Measurements from ENCODE around the gene MEIOSIN. TPM values are rescaled to one million over a fixed set of nuclear protein-coding genes. Genes with fewer than 3 reads are reported as not detected.

Gene MEIOSIN
- total and polyA plus RNA-seq, 4 experiments from 2014 or later: not detected

GRCh38 chr19:45772912-45773311 lies 39.7 kb downstream of the MEIOSIN start:
- POLR2A ChIA-PET (ENCODE audit: partially characterized antibody): interaction anchor here (0.8 to 6.9 kb wide), 4 partner anchors 15 to 41 kb away, joined by 3 to 84 read pairs (median 6); partner anchors contain the start of gene DMWD
- Mint-ChIP-seq H3K36me3 (peaks cover 0 to 4% of the 10 kb centered on the region in 2 donors), H3K27ac (no peak overlapping the region), H3K27me3 (peaks cover 1 to 6% of the 10 kb centered on the region in 2 donors), H3K4me1 (peaks cover 1 to 30% (median 5%) of the 10 kb centered on the region in 4 donors), H3K9me3 (peaks cover 0 to 3% (median 0%) of the 10 kb centered on the region in 8 donors), H3K4me3 (no peak overlapping the region)
- no peak overlapping the region for H3K27ac ChIP-seq (ENCODE audit: low read depth, low read length)
- intact Hi-C loops (cut with micrococcal nuclease): loop anchor here (5.0 kb wide), 1 partner anchor 244 kb away; no protein-coding TSS in a partner anchor
- CTCF ChIA-PET (ENCODE audit: partially characterized antibody): interaction anchor here (1.0 to 2.5 kb wide), 4 partner anchors 19 to 86 kb away, joined by 3 to 30 read pairs (median 4); no protein-coding TSS in a partner anchor
- no peak for DNase-seq
- peaks cover 19% of the 10 kb centered on the region for H3K4me1 ChIP-seq (ENCODE audit: insufficient read depth, low read length)
- no peaks in the 10 kb centered on the region for H3K9me3 ChIP-seq (ENCODE audit: control insufficient read depth in 1 of 2, low read length in 2 of 2)
- no peak overlapping the region for H3K4me3 ChIP-seq (ENCODE audit: low read length in 2 of 2)
- no peaks in the 10 kb centered on the region for H3K27me3 ChIP-seq (ENCODE audit: insufficient read depth, low read length)
- no peaks in the 10 kb centered on the region for H3K36me3 ChIP-seq (ENCODE audit: insufficient read depth, low read length)

GRCh38 chr19:45773384-45773783 lies 40.1 kb downstream of the MEIOSIN start:
- intact Hi-C loops (cut with micrococcal nuclease): loop anchor here (5.0 kb wide), 1 partner anchor 244 kb away; no protein-coding TSS in a partner anchor
- Mint-ChIP-seq H3K4me1 (peaks cover 1 to 31% (median 5%) of the 10 kb centered on the region in 4 donors), H3K4me3 (no peak overlapping the region), H3K27me3 (peaks cover 1 to 6% of the 10 kb centered on the region in 2 donors), H3K9me3 (peaks cover 0 to 3% (median 0%) of the 10 kb centered on the region in 8 donors), H3K27ac (peak overlapping the region in 1 of 7 donors; percentile 29), H3K36me3 (peaks cover 0 to 4% of the 10 kb centered on the region in 2 donors)
- H3K4me3 ChIP-seq (ENCODE audit: low read length in 2 of 2): no peak overlapping the region
- no peak overlapping the region for H3K27ac ChIP-seq (ENCODE audit: low read depth, low read length)
- no peaks in the 10 kb centered on the region for H3K36me3 ChIP-seq (ENCODE audit: insufficient read depth, low read length)
- DNase-seq: no peak
- H3K4me1 ChIP-seq (ENCODE audit: insufficient read depth, low read length): peaks cover 17% of the 10 kb centered on the region
- ChIA-PET POLR2A (ENCODE audit: partially characterized antibody) (interaction anchor here (0.8 to 6.9 kb wide), 4 partner anchors 14 to 41 kb away, joined by 3 to 84 read pairs (median 6); partner anchors contain the start of gene DMWD), CTCF (ENCODE audit: partially characterized antibody) (interaction anchor here (1.0 to 2.5 kb wide), 3 partner anchors 26 to 86 kb away, joined by 3 to 30 read pairs (median 4); no protein-coding TSS in a partner anchor)
- no peaks in the 10 kb centered on the region for H3K27me3 ChIP-seq (ENCODE audit: insufficient read depth, low read length)
- no peaks in the 10 kb centered on the region for H3K9me3 ChIP-seq (ENCODE audit: control insufficient read depth in 1 of 2, low read length in 2 of 2)

- Mint-ChIP-seq H3K27me3 (peaks cover 2 to 15% of the 10 kb centered on the region in 2 donors), H3K36me3 (peaks cover 7 to 9% of the 10 kb centered on the region in 2 donors), H3K4me3 (no peak overlapping the region), H3K27ac (no peak overlapping the region), H3K4me1 (peaks cover 9 to 35% (median 14%) of the 10 kb centered on the region in 4 donors), H3K9me3 (peaks cover 0 to 3% (median 0%) of the 10 kb centered on the region in 8 donors)
- DNase-seq: no peak
- no peak overlapping the region for H3K27ac ChIP-seq (ENCODE audit: low read depth, low read length)
- intact Hi-C loops (cut with micrococcal nuclease): loop anchor here (5.0 kb wide), 1 partner anchor 243 kb away; no protein-coding TSS in a partner anchor
- ChIA-PET CTCF (ENCODE audit: partially characterized antibody) (no interaction called here), POLR2A (ENCODE audit: partially characterized antibody) (no interaction called here)
- peaks cover 26% of the 10 kb centered on the region for H3K4me1 ChIP-seq (ENCODE audit: insufficient read depth, low read length)
- H3K27me3 ChIP-seq (ENCODE audit: insufficient read depth, low read length): peaks cover 6% of the 10 kb centered on the region
- no peaks in the 10 kb centered on the region for H3K9me3 ChIP-seq (ENCODE audit: control insufficient read depth in 1 of 2, low read length in 2 of 2)
- no peaks in the 10 kb centered on the region for H3K36me3 ChIP-seq (ENCODE audit: insufficient read depth, low read length)
- no peak overlapping the region for H3K4me3 ChIP-seq (ENCODE audit: low read length in 2 of 2)
Observed at GRCh38 chr19:45774765-45775164, 41.5 kb downstream of the MEIOSIN start.

- no peak overlapping the region for H3K4me3 ChIP-seq (ENCODE audit: low read length in 2 of 2)
- Mint-ChIP-seq H3K4me3 (no peak overlapping the region), H3K27me3 (peaks cover 4 to 14% of the 10 kb centered on the region in 2 donors), H3K27ac (no peak overlapping the region), H3K9me3 (no peaks in the 10 kb centered on the region), H3K4me1 (peaks cover 12 to 26% (median 18%) of the 10 kb centered on the region in 4 donors), H3K36me3 (peaks cover 7% of the 10 kb centered on the region in 2 donors)
- peaks cover 13% of the 10 kb centered on the region for H3K27me3 ChIP-seq (ENCODE audit: insufficient read depth, low read length)
- H3K27ac ChIP-seq (ENCODE audit: low read depth, low read length): no peak overlapping the region
- DNase-seq: no peak
- ChIA-PET CTCF (ENCODE audit: partially characterized antibody) (interaction anchor here (1.1 kb wide), 1 partner anchor 22 kb away, joined by 4 read pairs; no protein-coding TSS in a partner anchor), POLR2A (ENCODE audit: partially characterized antibody) (no interaction called here)
- H3K4me1 ChIP-seq (ENCODE audit: insufficient read depth, low read length): peaks cover 20% of the 10 kb centered on the region
- H3K36me3 ChIP-seq (ENCODE audit: insufficient read depth, low read length): no peaks in the 10 kb centered on the region
- no peaks in the 10 kb centered on the region for H3K9me3 ChIP-seq (ENCODE audit: control insufficient read depth in 1 of 2, low read length in 2 of 2)
- intact Hi-C loops (cut with micrococcal nuclease): no loop called here
Observed at GRCh38 chr19:45777395-45777961, 44.2 kb downstream of the MEIOSIN start.

GRCh38 chr19:45778010-45778661 lies 44.9 kb downstream of the MEIOSIN start:
- peaks cover 13% of the 10 kb centered on the region for H3K27me3 ChIP-seq (ENCODE audit: insufficient read depth, low read length)
- peaks cover 12 to 26% (median 18%) of the 10 kb centered on the region in 4 donors for H3K4me1 Mint-ChIP-seq
- no peak overlapping the region for H3K27ac ChIP-seq (ENCODE audit: low read depth, low read length)
- H3K27ac Mint-ChIP-seq: no peak overlapping the region
- POLR2A ChIA-PET (ENCODE audit: partially characterized antibody): interaction anchor here (1.3 kb wide), 1 partner anchor 14 kb away, joined by 4 read pairs; no protein-coding TSS in a partner anchor
- no peaks in the 10 kb centered on the region for H3K9me3 Mint-ChIP-seq
- intact Hi-C loops (cut with micrococcal nuclease): no loop called here
- no peaks in the 10 kb centered on the region for H3K9me3 ChIP-seq (ENCODE audit: control insufficient read depth in 1 of 2, low read length in 2 of 2)
- H3K4me3 Mint-ChIP-seq: peak overlapping the region in 1 of 8 donors; percentile 86
- H3K4me1 ChIP-seq (ENCODE audit: insufficient read depth, low read length): peaks cover 20% of the 10 kb centered on the region
- DNase-seq: no peak
- peaks cover 4 to 14% of the 10 kb centered on the region in 2 donors for H3K27me3 Mint-ChIP-seq
- no peaks in the 10 kb centered on the region for H3K36me3 ChIP-seq (ENCODE audit: insufficient read depth, low read length)
- H3K4me3 ChIP-seq (ENCODE audit: low read length in 2 of 2): no peak overlapping the region
- peaks cover 7% of the 10 kb centered on the region in 2 donors for H3K36me3 Mint-ChIP-seq
- CTCF ChIA-PET (ENCODE audit: partially characterized antibody): interaction anchor here (2.5 kb wide), 2 partner anchors 8 to 22 kb away, joined by 14 to 28 read pairs; partner anchors contain the start of gene SIX5

- ChIA-PET POLR2A (ENCODE audit: partially characterized antibody) (interaction anchor here (0.6 to 2.0 kb wide), 4 partner anchors 9 to 19 kb away, joined by 3 to 23 read pairs (median 4); partner anchors contain the start of gene SIX5), CTCF (ENCODE audit: partially characterized antibody) (interaction anchor here (0.8 to 2.5 kb wide), 8 partner anchors 9 to 123 kb away, joined by 3 to 28 read pairs (median 4); partner anchors contain the start of genes DMWD, MYPOP and SIX5)
- Histone ChIP-seq H3K4me1 (ENCODE audit: insufficient read depth, low read length) (peaks cover 20% of the 10 kb centered on the region), H3K4me3 (ENCODE audit: low read length in 2 of 2) (peak overlapping the region; percentile 42 to 52), H3K27ac (ENCODE audit: low read depth, low read length) (no peak overlapping the region), H3K27me3 (ENCODE audit: insufficient read depth, low read length) (peaks cover 13% of the 10 kb centered on the region), H3K36me3 (ENCODE audit: insufficient read depth, low read length) (no peaks in the 10 kb centered on the region), H3K9me3 (ENCODE audit: control insufficient read depth in 1 of 2, low read length in 2 of 2) (no peaks in the 10 kb centered on the region)
- intact Hi-C loops (cut with micrococcal nuclease): loop anchor here (1.0 kb wide), 1 partner anchor 9 kb away; no protein-coding TSS in a partner anchor
- H3K36me3 Mint-ChIP-seq: peaks cover 7% of the 10 kb centered on the region in 2 donors
- H3K4me1 Mint-ChIP-seq: peaks cover 12 to 26% (median 18%) of the 10 kb centered on the region in 4 donors
- no peaks in the 10 kb centered on the region for H3K9me3 Mint-ChIP-seq
- peak overlapping the region; percentile 36 to 88 (median 84) for H3K4me3 Mint-ChIP-seq
- peaks cover 4 to 14% of the 10 kb centered on the region in 2 donors for H3K27me3 Mint-ChIP-seq
- peak overlapping the region in 5 of 7 donors; percentile 44 to 88 (median 57) for H3K27ac Mint-ChIP-seq
- peak; percentile 60 to 87 (median 68) for DNase-seq
Observed at GRCh38 chr19:45779231-45780145, 46.2 kb downstream of the MEIOSIN start.
